DMS114 treated with DMSO at 0.1 percent for 48 hours (cell line): ENCODE measurements around the gene NTSR2.

ENCODE experiments used
- DNase-seq: peaks from one replicate; lab custom pipeline; 2025; ENCODE audit not compliant: unreplicated experiment; lab: John Stamatoyannopoulos, UW

NTSR2 gene

DNA sequence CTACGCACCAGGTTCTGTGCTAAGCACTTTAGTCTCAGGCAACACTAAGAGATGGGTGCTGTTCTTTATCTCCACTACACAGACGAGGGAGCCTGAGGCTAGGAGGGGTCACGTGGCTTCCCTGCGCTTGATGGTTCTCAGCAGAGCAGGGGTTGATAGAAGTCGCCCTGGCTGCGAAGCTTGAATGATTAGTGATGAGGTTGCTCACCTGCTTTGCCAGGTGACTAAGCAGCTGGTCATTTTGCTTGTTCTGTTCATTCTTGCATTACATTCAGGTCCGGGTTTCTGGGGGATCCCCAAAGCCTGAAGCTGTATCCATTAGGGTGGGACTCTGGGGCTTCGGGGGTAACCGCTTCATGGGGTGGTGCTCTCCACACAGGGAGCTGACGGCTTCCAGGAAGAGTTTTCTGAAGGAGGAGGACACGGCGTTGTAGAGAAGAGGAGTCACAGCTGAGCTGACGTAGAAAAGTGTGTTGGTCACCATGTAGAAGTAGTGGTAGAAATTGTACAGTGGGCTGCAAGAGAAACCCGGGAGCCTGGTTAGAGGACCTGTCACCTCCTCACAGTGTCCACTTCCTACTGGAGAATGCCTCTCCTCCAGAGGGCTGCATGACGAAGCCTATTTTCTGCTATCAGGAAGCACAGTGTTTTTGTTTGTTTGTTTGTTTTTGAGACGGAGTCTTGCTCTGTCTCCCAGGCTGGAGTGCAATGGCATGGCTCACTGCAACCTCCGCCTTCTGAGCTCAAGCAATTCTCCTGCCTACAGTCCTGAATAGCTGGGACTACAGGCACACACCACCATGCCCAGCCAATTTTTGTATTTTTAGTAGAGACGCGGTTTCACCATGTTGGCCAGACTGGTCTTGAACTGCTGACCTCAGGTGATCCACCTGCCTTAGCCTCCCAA lies 11.5 kb downstream of the NTSR2 start:
- DNase-seq: no peak

DNA sequence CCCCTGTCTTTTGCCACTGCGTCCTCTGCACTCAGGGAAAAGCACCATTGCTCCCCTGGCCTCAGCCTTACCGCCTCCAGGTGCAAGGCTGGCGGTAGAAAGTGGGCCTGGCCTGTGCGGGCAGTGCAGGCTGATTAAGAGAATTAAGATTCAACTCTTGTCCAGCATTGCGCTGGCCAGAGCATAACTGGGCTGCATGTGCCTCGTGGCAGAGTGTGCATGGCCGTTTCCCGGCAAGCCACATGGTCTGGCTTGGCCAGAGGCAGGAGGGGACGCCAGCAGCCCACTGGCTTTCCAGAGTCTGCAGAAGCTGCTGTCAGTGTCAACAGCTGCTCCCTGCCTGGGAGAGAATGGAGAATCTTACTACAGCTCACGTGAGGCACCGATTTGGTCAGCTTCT lies 12.3 kb downstream of the NTSR2 start:
- DNase-seq: no peak

DNA sequence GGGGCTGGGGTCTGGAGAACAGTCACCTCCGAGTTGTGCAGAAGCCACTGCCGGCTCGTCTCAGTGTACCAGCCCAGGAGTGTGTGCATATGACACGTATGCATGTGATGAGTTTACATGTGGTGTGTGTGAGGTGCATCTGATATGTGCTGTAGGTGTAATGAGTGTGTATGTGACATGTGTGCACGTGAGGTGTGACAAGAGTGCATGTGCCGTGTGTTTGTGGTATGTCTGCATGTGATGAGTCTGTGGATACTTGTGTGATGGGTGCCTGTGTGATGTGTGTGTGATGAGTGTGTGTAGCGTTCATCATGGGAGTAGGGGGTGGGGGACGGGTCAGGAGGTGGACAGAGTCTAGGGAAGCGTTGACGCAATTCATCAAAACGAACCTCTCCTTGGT lies 12.8 kb downstream of the NTSR2 start:
- no peak for DNase-seq

DNA sequence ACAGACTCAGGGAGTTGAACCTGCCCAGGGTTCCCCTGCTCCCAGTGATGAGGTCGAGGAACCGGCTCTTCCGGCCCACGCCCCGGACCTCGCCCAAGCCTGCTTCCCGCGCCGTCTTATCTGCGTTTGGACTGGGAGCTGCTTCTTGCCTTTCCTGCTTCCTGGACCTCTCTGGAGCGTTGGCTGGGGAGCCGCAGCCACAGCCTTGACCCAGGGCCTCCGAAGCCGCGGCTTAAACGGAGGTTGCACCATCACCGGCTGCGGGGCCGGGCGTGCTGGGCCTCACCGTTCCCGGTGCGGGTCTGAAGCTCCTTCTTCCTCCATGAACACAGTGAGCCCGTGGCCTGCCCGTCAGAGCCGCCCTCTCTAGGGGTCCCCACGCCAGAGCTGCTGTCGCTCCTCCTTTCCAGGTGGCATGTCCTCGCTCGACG lies 13.3 kb downstream of the NTSR2 start:
- no peak for DNase-seq

DNA sequence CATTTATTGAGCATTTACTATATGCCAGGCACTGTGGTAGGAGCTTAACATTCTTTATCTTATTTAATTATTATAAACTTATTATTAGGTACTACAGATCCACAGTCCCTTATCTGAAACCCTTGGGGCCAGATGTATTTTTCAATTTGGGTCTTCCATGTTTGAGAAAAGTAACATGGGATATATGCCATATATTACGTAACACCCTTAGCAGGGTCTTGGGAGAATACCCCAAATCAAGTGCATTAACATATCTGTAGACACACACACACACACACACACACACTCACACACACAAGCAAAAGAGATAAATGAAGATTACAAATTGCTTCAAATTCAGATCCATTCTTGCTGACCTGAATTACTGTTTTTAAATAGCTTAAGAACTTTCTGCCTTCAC lies 13.7 kb downstream of the NTSR2 start:
- no peak for DNase-seq

DNA sequence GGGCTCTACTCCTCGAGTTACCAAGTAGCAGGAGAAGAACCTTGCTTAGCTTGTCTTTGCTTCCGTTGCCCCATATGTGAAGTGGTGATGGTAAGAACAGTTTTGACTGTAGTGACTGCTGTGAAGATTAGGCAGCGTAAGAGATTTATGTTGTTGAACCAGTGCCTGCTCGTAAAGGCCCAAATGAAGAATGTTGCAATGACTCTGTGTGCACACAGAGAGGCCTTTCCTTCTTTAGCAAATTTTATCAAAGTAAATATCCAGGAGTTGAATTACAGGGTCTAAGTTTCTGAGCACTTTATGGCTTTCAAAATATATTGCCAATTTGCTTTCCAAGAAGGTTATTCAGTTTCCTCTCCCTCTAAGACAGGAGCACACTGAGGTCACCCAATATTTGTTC lies 14.5 kb downstream of the NTSR2 start:
- no peak for DNase-seq

DNA sequence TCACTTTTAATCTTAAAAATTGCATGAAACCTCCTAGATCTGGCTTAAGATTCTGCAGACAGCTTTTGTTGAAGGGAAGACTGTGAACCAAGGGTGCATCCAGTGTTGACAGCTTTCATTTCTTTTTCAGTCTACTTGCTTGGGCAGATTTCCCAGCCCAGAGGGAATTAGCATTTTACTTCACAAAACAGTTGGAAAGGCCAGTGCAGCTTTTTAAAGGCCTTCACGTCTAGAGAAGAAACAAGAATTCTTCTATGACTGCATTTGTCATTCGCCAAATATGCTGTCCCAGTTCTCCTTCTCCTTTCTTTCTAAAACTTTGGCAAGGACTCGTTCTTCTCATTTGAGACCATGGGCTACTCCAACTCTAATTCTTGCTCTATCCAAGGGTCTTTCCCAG lies 17.4 kb downstream of the NTSR2 start:
- no peak for DNase-seq

DNA sequence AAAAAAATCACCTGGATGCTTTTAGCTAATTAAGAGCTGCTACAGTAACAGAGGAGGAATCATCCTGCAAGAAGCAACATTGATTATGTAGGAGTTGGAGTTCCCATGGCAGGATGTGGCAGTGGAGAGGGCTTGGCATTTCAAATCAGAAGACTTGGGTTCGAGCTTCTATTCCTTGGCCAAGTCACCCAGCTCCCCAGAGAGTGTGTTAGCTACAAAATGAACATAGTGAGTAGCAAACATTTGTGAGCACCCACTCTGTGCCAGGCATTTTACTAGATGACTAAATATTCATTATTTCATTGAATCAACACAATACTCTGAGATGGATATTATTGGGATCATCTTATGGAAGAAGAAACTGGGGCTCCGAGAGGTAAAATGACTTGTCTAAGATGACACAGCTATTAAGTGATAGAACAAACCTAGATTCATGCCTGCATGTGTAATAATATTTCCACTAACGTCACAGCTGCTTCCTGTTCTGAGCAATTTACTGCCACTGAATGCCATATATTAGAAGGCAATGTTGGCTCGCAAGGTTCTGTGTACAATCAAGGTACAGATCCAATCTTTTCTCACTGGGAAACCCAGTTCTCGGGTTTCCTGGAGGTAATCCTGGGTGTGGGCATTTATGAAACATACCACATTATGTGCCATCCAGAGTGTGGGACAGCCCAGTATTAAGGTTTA lies 18.0 kb downstream of the NTSR2 start:
- DNase-seq: no peak

DNA sequence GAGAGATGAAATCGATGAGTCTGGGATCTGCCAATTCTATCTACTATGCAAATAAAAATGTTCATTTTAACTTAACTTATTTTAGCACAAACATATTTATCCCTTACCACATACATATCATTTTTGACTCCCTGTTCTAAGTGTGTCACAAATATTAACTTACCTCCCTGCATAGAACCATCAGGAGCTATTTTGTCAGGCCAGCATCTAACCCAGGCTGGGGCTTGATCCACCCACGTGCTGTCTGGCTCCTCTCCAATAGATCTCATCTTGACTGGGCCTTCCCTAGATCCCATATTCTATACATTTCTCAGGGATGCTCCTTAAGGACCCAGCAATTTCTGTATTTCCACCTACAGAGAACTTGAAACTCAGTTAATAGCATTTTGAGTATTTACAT lies 20.9 kb downstream of the NTSR2 start:
- DNase-seq: no peak

DNA sequence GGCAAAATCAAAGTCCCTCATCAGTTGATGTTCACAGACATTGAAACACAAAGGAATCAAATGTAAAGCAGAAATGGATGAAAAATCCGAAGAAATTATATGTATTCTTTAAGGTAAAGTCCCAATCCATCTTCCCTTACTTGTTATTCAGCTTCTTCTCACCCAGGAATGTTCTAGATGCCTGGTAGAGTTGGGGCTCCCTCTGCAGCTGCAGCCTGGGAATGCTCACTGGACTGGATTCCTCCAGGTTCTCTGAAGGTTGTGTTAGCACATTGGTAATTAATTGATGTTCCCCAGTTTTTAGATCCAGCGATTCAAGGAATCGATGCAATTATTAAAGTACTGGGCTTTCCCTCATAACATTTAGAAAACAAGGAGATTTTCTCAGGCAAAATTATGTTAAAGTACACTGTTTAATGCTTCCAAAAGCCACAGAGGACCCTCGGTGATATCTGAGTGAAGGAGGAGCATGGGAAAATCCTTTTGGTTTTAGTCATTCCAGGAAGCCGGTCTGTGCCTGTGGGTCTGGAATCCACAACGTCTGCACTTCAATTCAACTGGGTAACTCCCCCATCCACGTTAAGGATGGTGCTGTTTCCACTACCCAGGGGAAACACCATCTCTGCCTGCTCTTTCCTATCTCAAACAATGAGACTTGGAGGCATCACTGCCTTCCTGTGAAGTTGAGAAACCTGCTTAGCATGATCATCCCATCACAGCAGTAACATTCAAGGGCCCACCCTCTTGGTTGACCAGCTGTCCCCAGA lies 22.0 kb downstream of the NTSR2 start:
- no peak for DNase-seq

DNA sequence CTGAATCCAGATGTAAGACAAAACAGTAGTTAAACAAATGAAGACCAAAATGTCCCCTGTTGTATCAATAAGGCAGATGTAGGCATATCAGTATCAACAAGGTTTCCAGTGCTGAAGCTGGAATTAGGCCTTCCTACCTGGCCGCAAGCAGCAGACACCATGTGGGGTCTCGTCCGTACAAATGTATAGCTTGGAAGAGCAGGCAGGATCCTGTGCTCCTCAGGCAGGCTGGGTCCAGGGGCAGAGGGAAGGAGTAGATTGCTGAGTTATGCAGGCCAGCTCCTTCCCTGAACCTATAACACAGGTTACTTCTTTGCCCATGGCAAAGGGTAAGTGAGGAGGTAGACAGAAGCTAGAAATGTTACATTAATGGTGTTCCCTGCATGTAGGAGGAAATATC lies 23.5 kb downstream of the NTSR2 start:
- no peak for DNase-seq

DNA sequence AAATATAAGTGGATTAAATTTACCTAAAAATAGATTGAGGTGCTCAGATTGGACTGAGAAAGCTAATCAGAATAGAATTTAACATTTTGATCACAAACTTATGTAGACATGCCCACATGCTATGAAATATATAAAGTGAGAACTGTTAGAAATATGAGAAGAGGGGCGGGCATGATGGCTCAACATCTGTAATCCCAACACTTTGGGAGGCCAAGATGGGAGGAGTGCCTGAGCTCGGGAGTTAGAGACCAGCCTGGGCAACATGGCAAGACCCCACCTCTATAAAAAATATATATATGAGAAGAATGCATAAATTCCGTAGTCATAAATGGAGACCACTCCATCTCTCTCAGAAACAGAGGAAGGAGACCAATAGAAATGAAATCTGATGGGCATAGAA lies 25.7 kb downstream of the NTSR2 start:
- no peak for DNase-seq

DNA sequence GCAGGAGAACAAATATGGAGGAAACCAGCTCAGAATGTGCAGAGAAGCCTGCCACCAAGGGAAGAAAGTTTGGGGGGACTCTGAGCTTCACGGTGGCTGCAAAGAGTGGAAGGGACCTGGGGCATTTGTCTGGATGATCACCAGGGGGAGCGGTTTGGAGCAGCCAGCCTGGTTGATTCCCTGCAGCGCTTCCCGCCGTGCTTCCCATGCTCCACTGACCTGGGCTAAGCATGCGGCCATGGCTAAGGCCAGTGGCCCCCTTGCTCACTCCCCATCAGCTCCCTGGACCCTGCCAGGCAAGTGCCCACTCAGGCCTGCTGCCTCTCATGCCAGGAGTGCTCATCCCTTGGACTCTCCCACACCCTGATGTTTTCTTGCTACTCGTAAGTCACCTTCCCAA lies 27.0 kb downstream of the NTSR2 start:
- no peak for DNase-seq

DNA sequence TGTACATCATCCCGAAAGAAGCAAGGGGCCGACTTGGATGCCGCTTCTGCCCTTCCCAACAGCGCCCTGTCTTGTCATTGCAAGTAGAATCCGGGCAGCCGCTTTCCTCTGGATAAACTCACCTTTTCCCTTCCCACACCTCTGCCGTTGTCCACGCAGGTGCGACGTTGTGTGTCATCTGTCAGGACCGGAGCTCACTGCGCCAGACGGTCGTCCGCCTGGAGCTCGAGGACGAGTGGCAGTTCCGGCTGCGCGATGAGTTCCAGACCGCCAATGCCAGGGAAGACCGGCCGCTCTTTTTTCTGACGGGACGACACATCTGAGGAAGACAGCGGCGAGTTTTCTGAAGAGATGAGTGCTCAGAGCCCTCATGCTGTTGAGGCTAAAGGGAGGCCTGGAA lies 29.9 kb downstream of the NTSR2 start:
- no peak for DNase-seq

DNA sequence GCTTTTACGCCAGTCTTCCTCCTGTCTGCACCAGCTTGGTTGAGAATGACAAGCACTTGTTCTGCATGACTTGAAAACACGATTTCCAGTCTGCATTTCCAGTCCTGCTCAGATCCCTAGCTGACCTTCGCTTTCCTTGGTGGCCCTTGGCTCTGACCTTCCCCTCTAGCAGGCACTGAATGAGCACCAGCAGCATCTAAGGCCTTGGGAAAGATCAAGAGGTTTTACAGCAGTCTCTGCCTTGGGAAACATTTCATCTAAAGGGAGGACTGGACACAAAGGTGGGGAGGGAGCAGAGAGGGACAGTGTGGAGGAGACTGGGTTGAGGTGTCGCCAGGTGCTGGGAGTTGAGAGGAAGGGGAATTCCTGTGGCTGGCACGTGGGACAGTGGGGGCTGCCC lies 30.5 kb downstream of the NTSR2 start:
- DNase-seq: no peak

DNA sequence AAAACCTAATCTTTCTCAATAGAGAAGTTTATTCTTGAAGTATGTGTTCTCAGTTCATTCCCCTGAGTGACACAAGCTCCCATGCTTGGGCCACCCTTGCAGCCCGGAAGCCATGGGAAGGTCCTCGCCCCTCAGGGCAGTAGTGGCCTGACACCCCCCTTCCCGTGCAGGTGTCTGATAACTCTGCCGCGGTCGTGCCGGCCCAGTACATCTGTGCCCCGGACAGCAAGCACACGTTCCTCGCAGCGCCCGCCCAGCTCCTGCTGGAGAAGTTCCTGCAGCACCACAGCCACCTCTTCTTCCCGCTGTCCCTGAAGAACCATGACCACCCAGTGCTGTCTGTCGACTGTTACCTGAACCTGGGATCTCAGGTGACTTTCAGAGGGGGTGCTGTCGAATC lies 32.4 kb downstream of the NTSR2 start:
- no peak for DNase-seq

DNA sequence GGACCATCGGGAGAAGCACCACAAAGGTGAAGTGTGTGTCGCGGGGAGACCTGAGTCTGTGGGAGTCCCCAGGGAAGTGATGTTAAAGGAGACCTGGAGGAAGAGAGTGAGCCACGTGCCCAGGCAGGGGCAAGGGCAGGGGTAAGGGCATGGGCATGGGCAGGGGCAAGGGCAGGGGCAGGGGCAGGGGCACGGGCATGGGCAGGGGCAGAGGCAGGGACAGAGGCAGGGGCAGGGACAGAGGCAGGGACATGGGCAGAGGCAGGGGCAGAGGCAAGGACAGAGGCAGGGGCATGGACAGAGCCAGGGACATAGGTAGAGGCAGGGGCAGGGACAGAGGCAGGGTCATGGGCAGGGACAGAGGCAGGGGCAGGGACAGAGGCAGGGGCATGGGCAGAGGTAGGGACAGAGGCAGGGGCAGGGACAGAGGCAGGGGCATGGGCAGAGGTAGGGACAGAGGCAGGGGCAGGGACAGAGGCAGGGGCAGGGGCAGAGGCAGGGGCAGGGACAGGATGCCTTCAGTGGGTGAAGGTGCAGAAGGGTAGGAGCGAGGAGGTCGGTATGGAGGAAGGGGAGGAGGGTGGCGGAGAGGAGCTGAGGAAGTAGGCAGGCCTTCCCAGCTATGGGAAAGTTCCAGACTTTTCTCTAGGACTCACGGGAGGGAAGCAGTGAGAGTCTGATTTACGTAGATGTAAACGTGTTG lies 33.3 kb downstream of the NTSR2 start:
- no peak for DNase-seq

DNA sequence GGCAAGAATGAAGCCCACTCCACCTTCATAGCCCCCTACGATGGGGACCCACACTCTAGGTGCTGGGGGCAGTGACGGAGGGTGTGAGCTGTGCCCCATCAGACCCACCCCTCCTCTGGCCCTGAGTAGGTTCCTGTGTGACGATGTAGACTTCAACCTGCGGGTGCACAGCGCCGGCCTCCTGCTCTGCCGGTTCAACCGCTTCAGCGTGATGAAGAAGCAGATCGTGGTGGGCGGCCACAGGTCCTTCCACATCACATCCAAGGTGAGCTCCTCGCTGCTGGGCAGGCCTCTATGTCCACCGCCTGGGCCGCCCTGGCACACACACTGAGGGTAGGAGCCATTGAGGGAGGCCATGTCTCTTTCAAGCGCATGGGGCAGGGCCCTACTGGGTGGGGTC lies 34.9 kb downstream of the NTSR2 start:
- no peak for DNase-seq

DNA sequence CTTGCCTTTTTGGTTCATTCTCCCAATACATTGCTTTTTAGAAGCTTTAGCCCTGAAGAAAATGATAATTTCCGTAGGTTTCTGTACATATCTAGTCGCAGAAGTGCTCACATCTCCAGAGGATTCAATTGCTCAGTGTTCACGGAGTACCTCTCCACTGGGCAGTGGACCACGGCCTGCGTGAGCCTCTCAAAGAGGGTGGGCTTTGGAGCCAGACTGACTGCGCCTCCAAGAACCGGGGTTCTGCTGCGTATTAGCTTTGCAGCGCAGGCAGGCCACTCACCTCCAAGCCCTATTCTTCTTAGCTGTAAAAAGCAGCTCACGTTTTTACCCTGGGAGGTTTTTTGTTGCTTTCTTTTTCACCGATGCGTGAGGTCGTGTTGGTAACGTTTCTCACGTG lies 35.4 kb downstream of the NTSR2 start:
- DNase-seq: no peak

DNA sequence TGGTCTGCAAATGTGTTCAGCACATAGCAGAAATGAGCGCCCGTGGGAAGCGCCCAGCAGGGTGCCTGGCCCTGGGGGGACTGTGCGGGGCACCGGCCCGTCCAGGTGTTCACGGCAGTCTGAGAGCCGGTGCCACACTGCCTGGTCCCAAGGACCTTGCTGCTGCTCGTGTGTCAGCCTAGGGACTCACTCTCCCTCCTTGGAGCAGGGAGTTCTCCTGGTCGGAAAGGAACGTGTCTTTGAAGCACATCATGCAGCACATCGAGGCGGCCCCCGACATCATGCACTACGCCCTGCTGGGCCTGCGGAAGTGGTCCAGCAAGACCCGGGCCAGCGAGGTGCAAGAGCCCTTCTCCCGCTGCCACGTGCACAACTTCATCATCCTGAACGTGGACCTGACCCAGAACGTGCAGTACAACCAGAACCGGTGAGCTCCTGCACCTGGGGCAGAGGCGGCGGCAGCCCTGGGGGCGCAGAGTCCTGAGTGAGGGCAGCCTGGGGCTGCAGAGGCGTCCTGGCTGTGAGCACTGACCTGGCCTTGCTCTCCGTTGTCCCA lies 36.0 kb downstream of the NTSR2 start:
- DNase-seq: no peak

DNA sequence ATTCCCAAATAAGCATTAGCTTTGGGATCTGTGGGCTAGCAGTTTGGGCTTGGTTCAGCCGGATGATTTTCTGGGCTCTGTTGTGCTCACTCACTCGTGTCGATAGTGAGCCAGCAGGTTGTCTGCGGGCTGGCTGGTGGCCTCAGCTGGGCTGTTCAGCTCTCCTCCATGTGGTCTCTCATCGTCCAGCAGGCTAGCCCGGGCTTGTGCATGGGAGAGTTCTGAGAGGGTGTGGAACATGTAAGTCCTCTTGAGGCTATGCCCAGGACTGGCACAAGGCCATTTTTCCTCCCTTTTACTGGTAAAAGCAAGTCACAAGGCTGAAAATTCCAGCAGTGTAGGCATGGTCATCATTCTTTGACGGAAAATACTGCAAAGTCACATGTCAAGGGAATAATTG lies 38.5 kb downstream of the NTSR2 start:
- no peak for DNase-seq
